NOMO-1 treated with dmso at 0.1 percent for 144 hours (cell line): ENCODE data around the gene KCNA5.

ENCODE experiments used
- DNase-seq: peaks from one replicate; lab custom pipeline; 2025; ENCODE audit not compliant: unreplicated experiment; lab: John Stamatoyannopoulos, UW

Gene KCNA5

GRCh38 chr12:5063149-5063548, 19.5 kb downstream of the KCNA5 start:
- no peak for DNase-seq

DNA sequence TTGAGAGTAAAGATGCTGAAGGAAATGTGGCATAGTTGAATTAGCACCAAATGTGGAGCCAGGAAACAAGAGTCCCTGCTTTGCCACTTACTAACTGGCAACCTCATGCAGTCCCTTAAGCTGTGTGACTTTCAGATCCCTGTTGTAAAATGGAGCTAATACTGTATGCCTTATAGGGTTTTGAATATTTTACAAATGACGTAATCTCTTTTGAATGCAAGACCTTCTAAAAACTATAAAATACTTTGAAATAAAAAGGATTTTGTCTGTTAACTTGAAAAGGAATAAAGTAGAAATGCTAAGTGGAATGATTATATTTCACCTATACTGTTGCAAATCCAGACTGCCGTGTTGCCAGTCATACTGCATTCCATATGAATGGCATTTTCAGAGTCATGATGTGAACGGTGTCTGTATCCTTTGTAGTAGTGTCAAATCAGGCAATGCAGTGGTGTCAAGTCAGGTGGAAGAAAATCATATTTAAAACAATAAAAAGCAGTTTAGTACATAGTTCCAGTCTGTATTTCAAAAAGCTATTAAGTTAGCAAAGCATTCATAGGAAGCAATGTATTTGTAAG, 21.3 kb downstream of the KCNA5 start:
- DNase-seq = no peak

DNA sequence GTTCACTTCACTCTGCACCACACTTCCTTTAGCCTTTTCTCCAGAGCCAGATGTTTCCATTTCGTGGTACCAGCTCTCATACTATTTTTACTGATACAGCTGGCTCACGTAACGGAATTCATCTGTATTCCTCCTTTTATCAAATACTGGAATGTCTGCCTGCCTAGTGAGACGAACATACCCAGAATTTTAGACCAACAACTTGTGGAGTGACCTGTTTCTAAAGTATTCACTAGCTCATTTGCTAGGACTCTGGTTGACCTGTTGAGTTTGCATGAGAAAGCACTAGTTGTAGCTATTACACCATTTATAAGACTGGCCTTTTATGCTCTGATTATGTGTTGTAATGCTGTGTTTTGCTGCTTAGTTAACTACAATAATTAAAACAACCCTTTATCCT, 22.6 kb downstream of the KCNA5 start:
- DNase-seq = no peak

GRCh38 chr12:5068126-5068525, 24.4 kb downstream of the KCNA5 start:
- DNase-seq = no peak

DNA sequence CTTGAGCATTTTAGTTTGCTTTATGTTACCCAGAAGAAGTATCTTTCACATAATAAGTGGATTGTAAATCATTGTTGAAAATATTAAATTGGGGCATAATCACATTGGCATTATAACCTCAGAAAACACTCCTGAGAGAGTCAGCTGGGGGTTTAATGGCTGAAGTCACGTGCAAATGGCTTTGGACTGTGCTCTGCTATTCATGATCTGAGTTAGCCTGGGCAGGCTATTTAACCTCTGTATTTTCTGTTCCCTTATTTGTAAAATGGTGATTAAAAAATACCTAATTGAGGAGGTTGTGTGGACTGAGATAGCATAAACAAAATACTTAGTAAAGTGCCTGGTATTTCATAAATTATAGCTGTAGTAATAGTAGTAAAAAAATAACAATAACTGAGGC, 24.9 kb downstream of the KCNA5 start:
- DNase-seq = no peak

DNA sequence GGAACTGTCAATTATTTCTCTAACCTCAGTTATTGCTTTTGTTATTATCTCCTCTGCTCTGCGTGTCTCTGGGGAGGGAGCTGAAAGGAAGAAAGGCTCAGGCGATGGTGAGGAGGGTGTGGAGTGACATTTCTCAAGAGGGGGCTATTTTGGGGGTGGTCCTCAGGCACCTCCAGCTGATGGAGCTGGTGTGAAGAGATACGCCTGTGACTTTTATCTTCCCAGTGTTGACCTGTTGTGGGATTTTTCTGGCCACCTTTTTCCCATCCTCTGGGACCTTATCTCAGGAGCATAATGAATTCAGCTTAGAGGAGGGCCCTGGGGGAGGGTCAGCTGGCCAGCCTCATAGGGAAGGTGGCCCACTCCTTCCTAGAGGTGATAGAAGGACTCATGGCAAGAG, 26.4 kb downstream of the KCNA5 start:
- no peak for DNase-seq

DNA sequence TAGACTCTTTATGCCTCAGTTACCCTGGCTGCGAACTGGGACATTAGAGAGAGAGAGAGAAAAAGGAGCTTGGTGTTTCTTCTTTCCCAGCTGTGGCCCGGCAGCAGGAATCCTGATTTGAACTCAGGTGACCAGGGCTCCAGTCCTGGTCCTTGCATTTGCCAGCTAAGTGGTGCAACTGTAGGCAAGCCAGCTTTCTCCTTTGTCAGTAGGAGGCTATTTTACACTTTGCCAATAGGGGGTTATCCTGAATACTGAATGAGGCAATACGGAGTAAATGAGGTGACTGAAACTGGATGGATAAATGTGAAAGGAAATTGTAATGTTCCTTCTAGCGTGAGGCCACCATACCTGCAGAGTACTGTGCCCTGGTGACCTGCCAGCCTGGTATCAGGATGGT, 27.8 kb downstream of the KCNA5 start:
- DNase-seq = no peak

DNA sequence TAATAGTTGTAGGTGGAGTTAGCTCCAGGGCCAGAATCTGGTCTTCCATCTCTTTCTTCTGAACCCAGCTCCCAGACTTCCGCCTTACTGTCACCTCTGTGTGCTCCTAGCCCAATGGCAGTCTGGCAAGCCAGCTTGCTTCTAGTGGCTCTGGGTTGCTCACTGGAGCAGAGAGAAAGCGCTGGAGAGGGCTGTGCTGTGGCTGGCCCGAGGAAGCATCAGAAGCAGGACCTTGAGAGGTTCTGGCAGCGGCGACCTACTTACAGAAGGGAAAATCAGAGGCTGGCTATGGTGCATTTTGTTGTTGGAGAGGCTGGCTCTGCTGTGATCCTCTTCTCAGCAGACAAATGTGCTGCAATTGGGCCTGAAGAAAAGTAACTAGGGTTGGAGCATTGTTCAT, 28.6 kb downstream of the KCNA5 start:
- DNase-seq = no peak

DNA sequence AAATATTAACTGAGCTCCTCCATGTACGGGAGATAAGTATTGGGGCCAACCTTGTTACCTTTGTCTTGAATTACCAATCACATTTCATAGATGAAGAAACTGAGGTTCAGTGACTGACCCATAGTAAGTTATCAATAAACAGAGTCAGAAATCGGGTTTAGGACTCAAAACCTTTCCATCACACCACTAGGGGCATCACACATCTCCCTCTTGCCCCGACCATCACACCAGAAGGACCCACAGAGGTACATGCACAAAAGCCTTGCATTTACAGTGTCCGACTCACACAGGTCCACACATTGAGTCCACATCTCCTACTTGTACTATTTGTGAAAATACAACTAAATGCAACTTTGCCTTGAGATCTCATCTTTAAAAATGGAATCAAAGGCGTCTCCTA, 29.4 kb downstream of the KCNA5 start:
- DNase-seq = no peak

DNA sequence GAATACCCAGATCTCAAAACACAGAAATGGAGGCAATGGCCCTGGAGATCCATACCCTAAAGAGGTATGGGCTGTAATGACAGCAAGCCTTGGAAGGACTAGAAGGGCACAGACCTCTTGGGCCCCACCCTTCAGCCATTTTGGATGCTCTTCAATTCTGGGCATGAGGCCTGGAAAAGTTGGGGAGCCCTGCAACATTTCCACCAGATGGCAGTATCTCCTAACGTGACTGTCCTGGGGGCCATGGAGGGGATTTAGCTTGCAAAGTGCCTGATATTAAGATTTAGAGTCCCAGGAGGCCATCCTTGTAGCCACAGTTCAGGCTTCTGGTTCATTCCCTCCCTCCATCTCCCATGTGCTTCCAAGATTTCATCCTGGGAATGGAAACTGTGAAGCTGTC, 30.2 kb downstream of the KCNA5 start:
- DNase-seq = no peak

DNA sequence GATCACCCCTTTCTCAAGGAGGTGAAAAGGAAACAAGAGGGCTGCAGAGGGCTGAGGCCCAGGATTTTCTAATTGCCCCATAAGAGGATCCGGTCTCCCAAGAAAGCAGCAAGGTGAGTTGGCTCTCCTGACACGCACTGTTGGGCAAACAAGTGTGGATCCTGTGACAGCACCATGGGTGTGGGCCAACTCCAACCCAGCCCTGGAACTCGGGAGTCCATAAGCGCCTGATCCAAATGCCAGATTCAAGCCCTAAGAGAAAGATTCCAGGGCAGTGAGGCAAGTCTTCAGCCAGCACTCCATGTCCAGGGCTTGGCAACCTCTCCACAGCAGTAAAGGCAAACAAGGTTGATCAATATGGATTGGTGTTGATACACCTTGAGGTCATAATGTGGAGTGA, 33.1 kb downstream of the KCNA5 start:
- DNase-seq = no peak

DNA sequence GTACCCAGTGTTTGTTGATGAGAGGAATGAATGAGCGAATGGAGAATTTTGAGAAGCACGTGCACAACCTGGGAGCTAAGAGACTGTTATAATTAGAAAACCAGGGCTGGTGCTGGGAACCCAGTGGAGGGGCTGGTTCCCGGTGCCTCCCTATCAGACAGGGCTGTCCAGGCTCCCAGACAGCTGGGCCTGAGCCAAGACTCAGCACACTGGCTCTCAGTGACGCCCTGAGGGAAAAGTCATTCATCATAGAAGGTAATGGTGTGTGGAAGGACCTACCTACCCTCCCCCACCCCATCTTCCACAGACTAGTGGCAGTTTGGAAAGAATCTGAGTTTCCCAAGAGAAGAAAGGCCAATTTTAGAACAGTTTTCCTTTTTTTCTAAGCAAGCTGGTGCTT, 34.7 kb downstream of the KCNA5 start:
- no peak for DNase-seq

DNA sequence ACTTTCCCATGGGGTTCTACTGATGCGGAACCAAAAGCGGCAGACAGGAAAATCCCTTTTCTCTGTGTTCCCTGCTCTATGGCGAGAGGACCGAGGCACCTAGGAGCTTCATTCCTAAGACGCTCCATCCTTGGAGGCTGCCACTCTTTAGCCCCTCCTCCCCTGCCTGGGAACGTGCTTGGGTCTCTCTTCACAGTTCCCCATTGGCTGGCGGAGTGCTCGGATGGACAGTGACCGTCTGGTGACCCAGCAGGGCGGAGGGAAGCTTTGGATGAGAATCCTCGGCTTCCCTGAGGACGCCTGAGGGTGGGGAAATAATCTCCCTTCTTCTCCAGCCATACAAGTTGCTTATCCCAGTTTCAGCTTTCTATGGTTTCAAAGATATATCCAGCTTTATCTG, 37.3 kb downstream of the KCNA5 start:
- DNase-seq = no peak

DNA sequence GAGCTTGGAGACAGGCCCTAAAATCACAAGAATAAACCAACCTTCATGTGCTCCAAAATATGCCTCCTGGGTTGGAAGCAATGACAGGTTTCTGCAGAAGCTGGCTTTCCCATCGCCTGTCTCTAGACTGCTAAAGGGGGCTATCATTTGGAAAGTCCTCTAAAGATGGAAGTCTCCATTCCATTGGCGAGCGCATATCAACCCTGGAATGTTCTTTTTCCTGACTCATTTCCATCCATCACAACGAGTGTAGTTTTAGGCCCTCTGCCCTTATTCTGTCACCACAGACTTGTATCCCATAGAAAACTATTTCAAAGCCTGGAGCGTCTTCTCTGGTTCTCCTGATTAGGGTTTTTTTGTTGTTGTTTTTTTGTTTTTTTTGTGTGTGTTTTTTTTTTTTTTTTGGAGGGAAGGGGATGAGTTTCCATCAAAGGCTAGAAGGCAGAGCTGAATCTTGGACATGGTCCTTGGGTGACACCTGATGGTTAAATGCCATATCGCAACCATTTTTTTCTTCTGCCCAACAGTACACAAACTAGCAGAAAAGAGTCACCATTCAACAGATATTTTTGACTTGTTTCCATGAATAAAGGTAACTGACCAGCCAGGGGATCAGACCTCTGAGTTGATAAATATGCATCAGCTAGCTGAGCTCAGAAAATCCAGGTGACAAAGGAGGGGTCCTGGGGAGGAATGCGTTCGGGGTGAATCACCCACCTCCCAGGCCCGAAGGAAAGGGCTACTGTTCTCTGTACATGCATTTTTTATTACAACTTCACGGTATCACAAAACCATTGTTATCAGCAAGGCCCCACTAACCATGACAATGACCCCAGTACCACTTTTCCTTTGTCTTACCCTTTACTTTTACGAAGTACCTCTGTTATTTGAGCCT, 40.5 kb downstream of the KCNA5 start:
- DNase-seq = peak; percentile 23

DNA sequence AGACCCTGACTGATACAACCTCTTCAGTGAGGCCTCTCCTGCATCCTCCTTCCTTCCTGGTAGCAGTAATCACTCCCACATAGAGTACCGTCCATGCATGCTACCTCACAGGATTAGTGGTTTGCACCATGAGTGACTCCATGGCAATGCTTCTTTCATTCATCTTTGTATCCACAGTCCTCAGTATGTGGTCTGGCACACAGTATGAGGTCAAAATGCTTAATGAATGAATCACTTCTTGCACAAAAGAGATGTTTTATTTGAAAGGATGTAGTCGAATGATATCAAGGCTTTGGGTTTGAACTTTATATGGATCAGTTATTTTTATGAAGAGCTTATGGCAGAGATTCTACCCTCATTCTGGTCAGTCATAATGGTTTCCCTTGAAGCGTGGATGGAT, 42.2 kb downstream of the KCNA5 start:
- DNase-seq = no peak

DNA sequence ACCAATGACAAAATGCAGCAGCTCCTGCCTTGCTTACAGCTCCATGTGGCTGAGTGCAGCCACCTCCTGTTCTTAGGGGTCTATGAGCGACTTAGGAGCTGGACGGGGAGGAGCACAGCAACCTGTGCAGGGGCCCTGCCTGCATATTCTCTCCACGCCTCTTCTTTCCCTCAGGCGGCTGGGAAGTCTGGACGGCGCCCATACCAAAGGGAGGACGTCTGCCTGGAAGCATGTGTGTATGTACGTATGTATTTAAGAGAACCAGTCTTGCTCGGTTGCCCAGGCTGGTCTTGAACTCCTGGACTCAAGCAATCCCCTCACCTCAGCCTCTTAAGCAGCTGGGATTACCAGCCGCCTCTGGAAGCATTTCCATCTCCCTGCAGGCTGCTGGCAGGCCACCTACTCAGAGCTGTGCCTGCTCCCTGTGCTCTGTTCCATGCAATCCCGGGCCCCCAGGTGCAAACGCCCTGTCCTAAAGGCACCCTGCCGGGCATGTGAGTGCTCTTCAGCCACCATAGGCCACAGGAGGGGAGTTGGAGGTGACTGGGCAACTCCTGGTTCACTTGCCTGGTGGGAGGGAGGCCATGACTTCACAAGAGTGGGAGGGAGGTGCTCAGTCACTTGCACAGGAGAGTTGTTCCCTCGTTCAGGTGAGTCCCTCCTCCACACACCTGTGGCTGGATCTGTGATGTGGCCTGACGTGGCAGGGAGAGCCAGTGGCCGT, 44.3 kb downstream of the KCNA5 start:
- no peak for DNase-seq

DNA sequence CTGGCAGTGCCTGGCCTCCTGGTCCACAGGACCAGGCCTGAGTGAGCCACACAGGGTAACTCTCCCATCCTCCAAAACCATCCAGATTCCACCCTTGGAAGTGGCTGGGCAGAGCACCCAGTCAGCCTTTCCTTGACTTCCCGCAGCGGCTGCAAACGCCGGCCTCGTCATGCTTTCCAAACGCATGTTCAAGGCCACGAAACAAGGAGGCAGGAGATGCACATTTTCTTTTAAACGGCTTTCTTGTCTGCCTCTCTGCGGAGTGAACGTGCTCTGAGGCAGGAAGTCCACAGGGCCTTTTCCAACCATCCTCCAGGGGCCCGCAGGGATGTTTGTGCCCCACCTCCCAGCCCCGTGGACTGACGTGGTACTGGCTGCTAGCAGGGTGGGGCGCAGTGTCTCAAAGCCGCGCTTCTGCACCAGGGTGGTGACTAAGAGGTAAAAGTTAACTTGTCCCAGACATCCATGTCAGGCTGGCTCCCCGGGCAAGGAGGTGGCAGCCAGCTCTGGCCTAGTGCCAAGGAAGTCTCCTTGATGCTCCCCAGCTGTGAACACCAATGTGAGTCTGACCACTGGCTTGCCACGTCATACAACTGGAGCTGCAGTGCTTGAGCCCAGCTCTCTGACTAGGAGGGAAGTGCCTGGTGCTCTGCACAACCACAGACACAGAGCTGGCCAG, 45.0 kb downstream of the KCNA5 start:
- no peak for DNase-seq

DNA sequence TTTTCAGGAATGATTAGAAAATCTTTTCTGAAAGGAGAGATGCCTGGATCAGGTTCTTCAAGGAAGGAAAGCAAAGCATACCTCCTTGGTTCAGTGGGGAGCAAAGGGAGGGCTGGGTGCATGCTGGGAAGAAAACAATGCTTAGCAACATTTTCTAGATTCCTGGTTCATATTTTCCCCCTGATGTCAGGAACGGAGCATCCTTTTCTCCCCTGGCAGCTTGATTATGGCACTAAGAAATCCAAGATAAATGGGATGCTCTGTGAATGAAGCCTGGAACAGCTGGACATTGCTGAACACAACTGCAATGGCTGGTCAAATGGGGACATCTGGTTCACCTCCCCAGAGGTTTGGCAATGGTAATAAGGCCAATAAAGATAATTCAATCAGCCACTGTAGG, 50.9 kb downstream of the KCNA5 start:
- no peak for DNase-seq

- DNase-seq = no peak
Measured at GRCh38 chr12:5094986-5095385, 51.3 kb downstream of the KCNA5 start.
